Cardiac fibroblast (primary cell): ENCODE results near the gene CD68.

Experiments used
- DNase-seq, 2 donors: peaks; one replicate each; pipeline versions ENCODE4 v3.0.0 to v3.0.0-alpha.2; 2010; ENCODE audit warnings: low read depth in 2 of 2
- H3K4me3 ChIP-seq, 2 donors: replicated peaks in 1 of 2; 1 replicate in 1 of 2; 2 replicates in 1 of 2; pipeline ENCODE4 v1.5.1; 2011; ENCODE audit warnings: low read depth in 2 of 2, low read length in 2 of 2, mild to moderate bottlenecking in 2 of 2, moderate library complexity in 1 of 2
- TF ChIP-seq, protein P1 (sequence below): IDR thresholded peaks from one replicate; pipeline ENCODE4 v1.5.1; 2011; ENCODE audit warnings: low read depth, mild to moderate bottlenecking, low read length, inconsistent platforms

The CD68 gene

DNA sequence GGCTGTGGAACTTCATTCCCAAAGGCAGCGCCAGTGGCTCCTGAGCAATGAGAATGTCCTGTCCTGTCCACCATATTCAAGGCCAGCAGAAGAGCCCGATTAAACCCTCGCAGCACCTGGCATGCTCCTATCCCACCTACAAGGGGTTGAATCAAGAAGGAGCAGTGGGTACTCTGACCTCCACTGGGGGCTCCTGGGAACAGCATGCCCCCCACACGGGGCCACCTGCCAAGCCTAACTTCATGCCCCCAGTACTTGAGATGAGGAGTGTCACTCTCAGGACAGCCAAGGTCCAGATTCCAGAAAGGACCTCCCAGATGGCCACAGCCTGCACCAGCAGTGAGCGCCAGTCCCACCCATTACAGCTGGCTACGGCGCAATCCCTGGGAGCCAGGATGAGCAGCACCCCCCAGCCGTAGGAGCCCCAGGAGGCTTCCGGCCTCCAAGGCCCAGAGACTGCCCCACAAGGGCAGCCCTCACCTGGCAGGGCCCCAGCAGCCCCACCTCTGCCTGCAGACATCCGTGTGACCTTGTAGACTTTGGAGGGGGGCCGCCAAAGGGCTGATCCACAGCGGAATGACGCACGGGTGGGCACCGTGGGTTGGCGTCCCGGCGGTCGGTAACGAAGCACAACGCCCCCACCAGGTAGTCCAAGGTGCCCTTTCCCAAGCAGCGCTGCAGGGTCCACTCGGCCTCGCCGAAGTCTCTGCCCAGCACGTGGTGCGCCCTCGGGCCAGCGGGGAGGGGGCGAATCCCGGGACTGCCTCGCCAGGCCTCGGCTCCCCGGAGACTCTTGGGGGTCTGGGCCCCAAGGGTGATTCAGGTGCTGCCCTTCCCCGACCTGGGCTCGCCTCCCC is 3.2 kb downstream of the CD68 start:
- no peak for DNase-seq
- peak overlapping the region; percentile 69 to 85 for H3K4me3 ChIP-seq
- TF ChIP-seq, protein P1, sequence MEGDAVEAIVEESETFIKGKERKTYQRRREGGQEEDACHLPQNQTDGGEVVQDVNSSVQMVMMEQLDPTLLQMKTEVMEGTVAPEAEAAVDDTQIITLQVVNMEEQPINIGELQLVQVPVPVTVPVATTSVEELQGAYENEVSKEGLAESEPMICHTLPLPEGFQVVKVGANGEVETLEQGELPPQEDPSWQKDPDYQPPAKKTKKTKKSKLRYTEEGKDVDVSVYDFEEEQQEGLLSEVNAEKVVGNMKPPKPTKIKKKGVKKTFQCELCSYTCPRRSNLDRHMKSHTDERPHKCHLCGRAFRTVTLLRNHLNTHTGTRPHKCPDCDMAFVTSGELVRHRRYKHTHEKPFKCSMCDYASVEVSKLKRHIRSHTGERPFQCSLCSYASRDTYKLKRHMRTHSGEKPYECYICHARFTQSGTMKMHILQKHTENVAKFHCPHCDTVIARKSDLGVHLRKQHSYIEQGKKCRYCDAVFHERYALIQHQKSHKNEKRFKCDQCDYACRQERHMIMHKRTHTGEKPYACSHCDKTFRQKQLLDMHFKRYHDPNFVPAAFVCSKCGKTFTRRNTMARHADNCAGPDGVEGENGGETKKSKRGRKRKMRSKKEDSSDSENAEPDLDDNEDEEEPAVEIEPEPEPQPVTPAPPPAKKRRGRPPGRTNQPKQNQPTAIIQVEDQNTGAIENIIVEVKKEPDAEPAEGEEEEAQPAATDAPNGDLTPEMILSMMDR: no peak

DNA sequence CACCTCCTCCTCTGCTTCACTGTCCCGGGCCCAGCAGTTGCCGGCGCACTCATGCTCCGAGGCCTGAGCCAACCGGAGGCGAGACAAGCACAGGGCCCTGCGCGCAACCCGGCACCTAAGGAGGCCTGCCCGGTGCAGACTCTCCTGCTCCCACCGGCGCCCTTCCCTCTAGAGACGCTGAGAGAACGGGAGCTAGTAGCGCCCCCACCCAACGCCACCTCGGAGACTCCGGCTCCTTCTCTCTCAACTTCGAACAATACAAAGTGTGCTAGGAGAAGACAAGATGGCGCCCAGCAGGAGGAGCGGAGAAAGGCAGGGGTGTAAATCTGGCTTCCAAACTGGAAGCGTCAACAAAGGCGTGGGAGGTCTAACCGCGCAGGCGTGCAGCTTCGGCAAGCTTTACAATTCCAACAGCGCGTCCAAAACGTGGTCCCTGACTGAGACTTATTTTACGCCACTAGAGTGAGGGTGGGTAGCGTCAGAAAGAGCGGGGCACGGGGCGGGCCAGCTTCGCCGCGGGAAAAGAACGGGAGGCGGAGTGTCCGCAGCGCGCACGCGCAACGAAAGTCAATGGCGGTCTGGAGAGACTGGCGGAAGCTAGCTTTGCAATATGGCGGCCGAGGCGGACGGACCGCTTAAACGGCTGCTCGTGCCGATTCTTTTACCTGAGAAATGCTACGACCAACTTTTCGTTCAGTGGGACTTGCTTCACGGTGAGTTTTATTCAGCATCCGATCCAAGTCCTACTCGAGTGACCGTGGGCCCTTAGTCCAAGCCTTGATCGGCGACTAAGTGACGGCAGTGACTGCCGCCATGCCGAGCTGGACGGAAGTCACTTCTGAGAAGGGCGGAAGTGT is 4.0 kb downstream of the CD68 start, which contains the start of gene MPDU1:
Gene MPDU1, plus strand, starts transcription at position 600 of the 857 bp plus-strand sequence. Its CDS starts 11 bp downstream, at position 611.
- peak within 1 kb of the TSS; percentile 69 to 85 for H3K4me3 ChIP-seq
- peak; percentile 98 to 99 for DNase-seq
- TF ChIP-seq, protein P1: no peak

DNA sequence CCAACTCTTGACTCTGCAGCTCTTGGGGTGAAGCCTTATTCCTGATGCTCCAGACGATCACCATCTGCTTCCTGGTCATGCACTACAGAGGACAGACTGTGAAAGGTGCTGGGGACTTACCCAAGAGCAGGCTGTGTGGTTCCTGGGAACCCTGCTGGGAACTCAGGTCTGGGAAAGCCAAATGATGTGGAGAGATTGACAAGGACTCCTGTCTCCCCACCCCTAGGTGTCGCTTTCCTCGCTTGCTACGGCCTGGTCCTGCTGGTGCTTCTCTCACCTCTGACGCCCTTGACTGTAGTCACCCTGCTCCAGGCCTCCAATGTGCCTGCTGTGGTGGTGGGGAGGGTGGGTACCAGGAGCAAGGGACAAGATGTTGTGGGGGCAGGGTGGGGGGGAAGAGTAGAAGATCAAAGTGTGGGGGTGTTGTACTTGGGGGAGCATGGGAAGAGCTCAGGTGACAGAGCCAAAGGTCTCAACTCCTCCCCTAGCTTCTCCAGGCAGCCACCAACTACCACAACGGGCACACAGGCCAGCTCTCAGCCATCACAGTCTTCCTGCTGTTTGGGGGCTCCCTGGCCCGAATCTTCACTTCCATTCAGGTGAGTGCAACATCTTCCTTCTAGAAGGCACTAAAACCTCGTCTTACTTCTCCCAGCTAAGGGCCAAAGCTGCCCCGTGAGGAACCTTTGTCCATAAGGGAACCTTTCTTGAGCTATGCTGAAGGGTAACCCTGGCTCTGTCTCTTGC is 7.4 kb downstream of the CD68 start:
- TF ChIP-seq, protein P1: peak; percentile 6
- H3K4me3 ChIP-seq: no peak overlapping the region
- no peak for DNase-seq

DNA sequence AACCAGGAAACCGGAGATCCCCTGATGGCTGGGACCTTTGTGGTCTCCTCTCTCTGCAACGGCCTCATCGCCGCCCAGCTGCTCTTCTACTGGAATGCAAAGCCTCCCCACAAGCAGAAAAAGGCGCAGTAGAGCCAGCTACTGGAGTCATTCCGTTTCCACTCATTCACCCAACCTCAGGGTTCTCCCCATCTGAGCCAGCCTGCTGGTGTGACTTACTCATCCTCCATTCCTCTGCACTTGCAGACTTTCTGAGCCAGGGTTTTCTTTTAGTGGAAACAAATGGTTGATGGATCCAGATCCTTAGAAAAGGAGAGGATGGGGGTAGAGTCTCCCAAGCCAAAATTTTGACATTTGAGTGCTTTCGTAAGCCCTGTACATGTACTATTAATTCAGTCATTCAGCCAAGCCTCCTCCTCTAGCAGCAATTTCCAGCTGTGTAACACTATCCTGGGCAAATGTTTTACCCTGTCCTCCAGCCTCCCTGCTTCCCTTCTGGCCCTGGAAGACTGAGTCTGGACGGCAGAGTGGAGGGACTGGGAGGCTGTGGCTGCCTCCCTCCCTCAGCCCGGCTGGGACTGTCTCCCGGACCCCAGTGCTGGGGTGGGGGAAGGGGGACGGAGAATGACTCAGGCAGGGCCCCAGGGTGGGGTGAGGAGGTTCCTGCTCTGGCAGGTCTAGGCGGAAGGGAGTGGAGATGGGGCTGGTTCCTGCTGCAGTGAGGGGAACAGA is 8.1 kb downstream of the CD68 start:
- peak; percentile 60 to 88 for DNase-seq
- H3K4me3 ChIP-seq: peak overlapping the region in 1 of 2 donors; percentile 9
- TF ChIP-seq, protein P1: peak; percentile 9

DNA sequence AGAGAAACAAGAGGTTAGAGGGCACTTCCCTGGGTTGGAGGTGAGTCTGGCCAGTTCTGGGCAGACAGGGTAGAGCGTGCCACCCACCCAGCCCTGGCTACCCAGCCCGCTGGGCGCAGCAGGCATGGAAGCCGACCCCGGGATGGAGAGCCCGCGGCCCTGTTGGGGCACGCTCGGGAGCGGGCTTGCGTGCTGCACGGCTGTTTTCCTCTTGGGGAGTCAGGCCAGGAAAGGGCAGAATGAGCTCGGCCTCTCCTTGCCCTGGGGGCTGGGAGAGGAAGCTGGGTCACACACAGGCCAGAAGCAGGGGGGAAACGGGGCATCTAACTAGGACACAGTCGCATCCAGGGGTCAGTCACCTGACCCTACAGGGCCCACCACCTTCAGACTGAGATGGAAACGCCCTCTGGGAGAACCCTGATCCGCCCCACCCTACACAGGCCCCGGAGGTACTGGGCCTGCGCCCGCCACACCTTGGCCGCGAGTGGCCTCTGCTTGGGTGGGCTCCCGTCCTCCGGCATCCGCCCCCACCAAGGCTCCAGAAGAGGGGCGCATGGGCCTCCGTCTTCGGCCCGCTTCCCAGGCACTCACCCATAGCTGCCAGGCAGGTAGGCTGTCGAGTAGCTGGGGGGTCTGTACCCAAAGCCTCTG is 9.2 kb downstream of the CD68 start:
- TF ChIP-seq, protein P1: no peak

More for the DNA sequence above, 9.2 kb downstream of the CD68 start:
- DNase-seq: no peak
- H3K4me3 ChIP-seq: no peak overlapping the region
